ENCODE results near the gene RBM27. TPM values are rescaled to one million over a fixed set of nuclear protein-coding genes. Genes with fewer than 3 reads are reported as not detected.
"Not testable (repeated sequence)": the region's sequence is repeated elsewhere in the genome, so short reads cannot be mapped to it uniquely, and the experiment has no call there.

The RBM27 gene, protein sequence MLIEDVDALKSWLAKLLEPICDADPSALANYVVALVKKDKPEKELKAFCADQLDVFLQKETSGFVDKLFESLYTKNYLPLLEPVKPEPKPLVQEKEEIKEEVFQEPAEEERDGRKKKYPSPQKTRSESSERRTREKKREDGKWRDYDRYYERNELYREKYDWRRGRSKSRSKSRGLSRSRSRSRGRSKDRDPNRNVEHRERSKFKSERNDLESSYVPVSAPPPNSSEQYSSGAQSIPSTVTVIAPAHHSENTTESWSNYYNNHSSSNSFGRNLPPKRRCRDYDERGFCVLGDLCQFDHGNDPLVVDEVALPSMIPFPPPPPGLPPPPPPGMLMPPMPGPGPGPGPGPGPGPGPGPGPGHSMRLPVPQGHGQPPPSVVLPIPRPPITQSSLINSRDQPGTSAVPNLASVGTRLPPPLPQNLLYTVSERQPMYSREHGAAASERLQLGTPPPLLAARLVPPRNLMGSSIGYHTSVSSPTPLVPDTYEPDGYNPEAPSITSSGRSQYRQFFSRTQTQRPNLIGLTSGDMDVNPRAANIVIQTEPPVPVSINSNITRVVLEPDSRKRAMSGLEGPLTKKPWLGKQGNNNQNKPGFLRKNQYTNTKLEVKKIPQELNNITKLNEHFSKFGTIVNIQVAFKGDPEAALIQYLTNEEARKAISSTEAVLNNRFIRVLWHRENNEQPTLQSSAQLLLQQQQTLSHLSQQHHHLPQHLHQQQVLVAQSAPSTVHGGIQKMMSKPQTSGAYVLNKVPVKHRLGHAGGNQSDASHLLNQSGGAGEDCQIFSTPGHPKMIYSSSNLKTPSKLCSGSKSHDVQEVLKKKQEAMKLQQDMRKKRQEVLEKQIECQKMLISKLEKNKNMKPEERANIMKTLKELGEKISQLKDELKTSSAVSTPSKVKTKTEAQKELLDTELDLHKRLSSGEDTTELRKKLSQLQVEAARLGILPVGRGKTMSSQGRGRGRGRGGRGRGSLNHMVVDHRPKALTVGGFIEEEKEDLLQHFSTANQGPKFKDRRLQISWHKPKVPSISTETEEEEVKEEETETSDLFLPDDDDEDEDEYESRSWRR
- total RNA-seq: 32.0 and 36.0 TPM in 2 replicates

DNA sequence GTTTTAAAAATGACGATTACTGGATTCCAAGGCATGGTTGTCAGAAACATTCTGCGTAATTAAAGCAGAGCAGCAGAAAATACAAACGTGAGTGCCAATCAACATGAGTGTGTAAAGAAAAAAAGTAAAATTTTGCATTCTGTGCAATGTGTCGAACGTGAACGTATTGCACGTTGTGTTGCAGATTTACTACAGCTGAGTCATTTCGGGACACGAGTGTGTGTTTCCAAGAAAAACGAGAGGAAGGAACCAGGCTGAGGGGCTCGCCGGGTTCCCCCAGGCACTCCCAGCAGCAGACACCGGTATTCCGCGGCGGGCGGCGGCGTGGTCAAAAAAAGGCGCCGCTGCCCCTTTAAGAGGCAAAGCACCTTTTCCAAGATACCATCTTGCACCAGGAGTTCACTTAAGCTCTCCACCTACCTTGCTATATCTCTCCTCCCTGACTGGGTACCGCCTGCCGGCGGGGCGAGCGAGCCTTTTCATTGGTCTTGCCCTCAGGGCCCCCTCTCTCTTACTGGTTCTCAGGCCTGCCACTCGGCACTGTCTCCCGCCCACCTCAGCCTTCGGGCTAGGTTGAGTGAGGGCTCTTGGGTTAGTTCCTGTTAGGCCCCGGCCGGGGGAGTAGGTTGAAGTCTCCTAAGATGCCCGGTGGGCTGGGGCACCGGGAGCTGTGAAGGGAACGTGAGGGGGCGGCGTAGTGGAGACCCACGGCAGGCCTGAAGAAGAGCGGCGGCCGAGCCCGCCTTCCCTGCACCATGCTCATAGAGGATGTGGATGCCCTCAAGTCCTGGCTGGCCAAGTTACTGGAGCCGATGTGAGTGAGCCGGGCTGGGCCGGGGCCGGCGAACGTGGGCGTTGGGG is at the start of gene RBM27:
Gene RBM27 (plus strand): TSS at position 595 of the 861 bp plus-strand sequence. CDS start 161 bp downstream, at position 756.
- peaks cover 4% of the 10 kb centered on the region for H3K4me1 Mint-ChIP-seq (ENCODE audit: low read depth)
- H3K36me3 Mint-ChIP-seq (ENCODE audit: low read depth): peaks cover 3% of the 10 kb centered on the region
- H3K9me3 Mint-ChIP-seq: no peaks in the 10 kb centered on the region
- intact Hi-C loops (cut with micrococcal nuclease): loop anchor here (1.0 kb wide), 2 partner anchors 21 to 257 kb away; partner anchors contain the start of gene LARS1
- H3K27ac Mint-ChIP-seq: no peak within 1 kb of the TSS
- no peak within 1 kb of the TSS for H3K4me3 Mint-ChIP-seq (ENCODE audit: low read depth)
- H3K27me3 Mint-ChIP-seq (ENCODE audit: low read depth): no peaks in the 10 kb centered on the region
- DNase-seq (ENCODE audit: low spot score): peak; percentile 97

DNA sequence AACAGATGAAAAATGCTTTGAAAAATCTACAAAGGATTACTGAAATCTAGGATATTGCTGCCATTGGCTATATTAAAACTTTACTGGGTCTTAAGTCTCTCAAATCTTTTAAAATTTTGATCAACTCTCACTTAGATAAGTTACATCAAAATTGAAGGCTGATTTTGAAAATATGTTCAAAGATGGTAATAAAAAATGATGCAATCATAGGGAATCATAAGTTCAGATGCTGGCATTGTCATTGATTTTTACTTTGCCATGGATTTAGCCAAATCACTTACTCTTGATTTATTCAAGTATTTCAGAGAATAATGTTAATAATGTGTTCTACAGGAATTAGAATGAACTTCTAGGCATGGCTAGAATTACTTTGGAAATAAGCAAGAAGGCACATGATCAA is 45.1 kb upstream of the RBM27 start:
- DNase-seq (ENCODE audit: low spot score): no peak
- Mint-ChIP-seq H3K4me1 (ENCODE audit: low read depth) (peaks cover 2% of the 10 kb centered on the region), H3K36me3 (ENCODE audit: low read depth) (peaks cover 70% of the 10 kb centered on the region), H3K27me3 (ENCODE audit: low read depth) (no peaks in the 10 kb centered on the region), H3K4me3 (ENCODE audit: low read depth) (no peak overlapping the region), H3K9me3 (no peaks in the 10 kb centered on the region), H3K27ac (no peak overlapping the region)
- intact Hi-C loops (cut with micrococcal nuclease): no loop called here

DNA sequence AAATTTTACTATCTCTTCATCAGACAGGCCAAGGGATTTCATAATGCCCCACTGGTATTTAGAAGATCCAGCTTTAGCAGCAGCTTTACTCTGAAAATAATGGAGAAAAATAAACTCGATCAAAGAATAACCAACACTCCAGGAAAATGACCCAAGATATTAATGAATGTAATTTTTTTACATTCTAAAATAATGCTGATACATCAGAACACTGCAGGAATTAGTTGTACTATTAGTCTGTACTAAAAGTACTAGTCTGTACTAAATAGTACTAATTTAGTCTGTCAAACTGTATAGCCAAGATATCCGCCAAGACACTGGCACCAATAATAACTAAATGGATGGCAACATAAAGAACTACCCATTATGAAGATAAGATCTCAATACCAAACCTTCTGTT is 39.0 kb upstream of the RBM27 start:
- Mint-ChIP-seq H3K9me3 (no peaks in the 10 kb centered on the region), H3K36me3 (ENCODE audit: low read depth) (peaks cover 73% of the 10 kb centered on the region), H3K27me3 (ENCODE audit: low read depth) (no peaks in the 10 kb centered on the region), H3K27ac (no peak overlapping the region), H3K4me3 (ENCODE audit: low read depth) (no peak overlapping the region), H3K4me1 (ENCODE audit: low read depth) (peaks cover 6% of the 10 kb centered on the region)
- DNase-seq (ENCODE audit: low spot score): no peak
- intact Hi-C loops (cut with micrococcal nuclease): no loop called here

DNA sequence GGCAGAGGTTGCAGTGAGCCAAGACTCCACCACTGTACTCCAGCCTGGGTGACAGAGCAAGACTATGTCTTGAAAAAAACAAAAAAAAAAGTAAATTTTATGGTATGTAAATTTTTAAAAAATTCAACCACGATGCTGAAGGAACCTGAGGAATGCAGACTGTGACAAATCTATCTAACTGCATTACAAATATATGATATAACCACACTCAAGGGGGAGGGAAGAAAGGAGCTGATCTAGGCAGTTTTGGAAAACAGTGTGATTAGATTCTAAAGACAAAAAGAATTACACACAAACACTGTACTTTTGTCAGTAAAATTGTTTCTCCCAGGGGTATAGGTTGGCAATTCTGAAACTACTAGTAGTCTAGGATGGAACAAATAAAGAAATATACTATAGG is 37.9 kb upstream of the RBM27 start:
- intact Hi-C loops (cut with micrococcal nuclease): no loop called here
- H3K4me1 Mint-ChIP-seq (ENCODE audit: low read depth): peaks cover 6% of the 10 kb centered on the region
- H3K9me3 Mint-ChIP-seq: no peaks in the 10 kb centered on the region
- H3K27me3 Mint-ChIP-seq (ENCODE audit: low read depth): no peaks in the 10 kb centered on the region
- no peak overlapping the region for H3K4me3 Mint-ChIP-seq (ENCODE audit: low read depth)
- H3K27ac Mint-ChIP-seq: no peak overlapping the region
- no peak for DNase-seq (ENCODE audit: low spot score)
- peaks cover 76% of the 10 kb centered on the region for H3K36me3 Mint-ChIP-seq (ENCODE audit: low read depth)

DNA sequence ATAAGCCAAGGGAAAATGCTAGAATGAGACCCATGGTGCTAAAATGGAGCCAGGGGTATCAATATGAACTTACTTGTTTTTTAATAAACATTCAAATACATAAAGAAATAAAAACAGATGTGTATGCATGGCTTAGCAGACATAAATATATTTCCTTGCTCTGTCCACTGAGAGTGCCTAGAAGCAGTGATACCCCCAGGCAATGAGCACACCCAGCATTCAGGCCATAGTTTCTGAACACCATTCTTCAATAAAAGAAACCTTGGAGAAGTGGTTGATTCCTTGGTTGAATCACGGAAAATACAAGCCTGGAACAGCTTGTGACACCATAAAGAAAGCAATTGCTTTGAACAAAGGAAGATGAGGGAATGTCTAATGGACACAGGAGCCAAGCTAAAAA is 37.5 kb upstream of the RBM27 start:
- intact Hi-C loops (cut with micrococcal nuclease): no loop called here
- Mint-ChIP-seq H3K36me3 (ENCODE audit: low read depth) (peaks cover 78% of the 10 kb centered on the region), H3K4me3 (ENCODE audit: low read depth) (no peak overlapping the region), H3K27ac (no peak overlapping the region), H3K9me3 (no peaks in the 10 kb centered on the region), H3K27me3 (ENCODE audit: low read depth) (no peaks in the 10 kb centered on the region), H3K4me1 (ENCODE audit: low read depth) (peaks cover 6% of the 10 kb centered on the region)
- DNase-seq (ENCODE audit: low spot score): no peak

DNA sequence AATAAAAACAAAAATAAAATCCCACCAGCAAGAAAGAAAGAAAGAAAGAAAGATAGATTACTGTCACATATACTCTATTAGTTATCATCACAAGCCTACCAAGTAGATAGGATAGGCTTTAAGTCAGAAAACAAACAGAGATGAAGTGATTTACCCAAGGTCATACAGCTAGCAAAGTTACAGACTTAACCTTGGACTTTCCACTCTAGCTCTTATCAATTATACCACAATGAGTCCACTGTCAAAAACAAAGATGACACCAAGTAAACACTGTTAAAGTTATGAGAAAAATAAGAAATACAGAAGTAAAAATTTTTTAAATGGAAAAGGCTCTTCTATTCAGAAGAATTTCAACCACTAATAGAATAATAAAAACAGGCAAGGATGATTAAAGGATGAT is 34.3 kb upstream of the RBM27 start:
- Mint-ChIP-seq H3K4me1 (ENCODE audit: low read depth) (peaks cover 14% of the 10 kb centered on the region), H3K9me3 (no peaks in the 10 kb centered on the region), H3K36me3 (ENCODE audit: low read depth) (peaks cover 69% of the 10 kb centered on the region), H3K27me3 (ENCODE audit: low read depth) (no peaks in the 10 kb centered on the region), H3K27ac (no peak overlapping the region), H3K4me3 (ENCODE audit: low read depth) (no peak overlapping the region)
- DNase-seq (ENCODE audit: low spot score): no peak
- intact Hi-C loops (cut with micrococcal nuclease): no loop called here

DNA sequence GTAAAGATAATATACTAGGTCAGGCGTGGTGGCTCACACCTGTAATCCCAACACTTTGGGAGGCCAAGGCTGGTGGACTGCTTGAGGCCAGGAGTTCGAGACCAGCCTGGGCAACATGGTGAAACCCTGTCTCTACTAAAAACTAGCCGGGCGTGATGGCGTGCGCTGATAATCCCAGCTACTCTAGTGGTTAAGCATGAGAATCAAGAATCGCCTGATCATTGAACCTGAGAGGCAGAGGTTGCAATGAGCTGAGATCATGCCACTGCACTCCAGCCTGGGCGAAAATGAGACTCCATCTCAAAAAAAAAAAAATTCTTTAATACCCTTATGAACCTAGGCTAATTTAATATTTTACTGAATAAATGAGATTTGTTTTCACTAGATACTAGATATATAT is 30.4 kb upstream of the RBM27 start:
- DNase-seq (ENCODE audit: low spot score); H3K9me3 Mint-ChIP-seq; H3K27ac Mint-ChIP-seq; H3K27me3 Mint-ChIP-seq (ENCODE audit: low read depth); H3K4me3 Mint-ChIP-seq (ENCODE audit: low read depth): not testable (repeated sequence)
- Mint-ChIP-seq H3K4me1 (ENCODE audit: low read depth) (peaks cover 13% of the 10 kb centered on the region), H3K36me3 (ENCODE audit: low read depth) (peaks cover 58% of the 10 kb centered on the region)
- intact Hi-C loops (cut with micrococcal nuclease): loop anchor here (5.0 kb wide), 1 partner anchor 39 kb away; no protein-coding TSS in a partner anchor

DNA sequence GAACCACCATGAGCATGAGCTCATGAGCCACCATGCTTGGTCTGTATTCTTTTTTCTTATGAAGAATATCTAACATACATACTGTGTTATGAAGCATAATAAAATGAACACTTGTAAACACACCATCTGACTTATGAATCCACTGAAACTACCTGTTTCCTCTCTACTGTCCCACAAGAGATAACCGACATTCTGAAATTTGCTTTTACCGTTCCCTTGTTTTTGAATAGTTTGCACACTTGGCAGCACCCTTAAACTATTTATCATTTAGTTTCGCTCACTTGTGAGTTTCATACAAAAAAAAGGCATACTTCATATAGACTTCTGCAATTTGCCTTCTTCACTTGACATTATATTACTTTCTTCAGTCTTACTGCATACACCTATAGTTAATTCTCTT is 29.8 kb upstream of the RBM27 start:
- Mint-ChIP-seq H3K9me3 (no peaks in the 10 kb centered on the region), H3K27ac (peak overlapping the region; percentile 62), H3K4me3 (ENCODE audit: low read depth) (peak overlapping the region; percentile 43), H3K27me3 (ENCODE audit: low read depth) (no peaks in the 10 kb centered on the region), H3K4me1 (ENCODE audit: low read depth) (peaks cover 13% of the 10 kb centered on the region), H3K36me3 (ENCODE audit: low read depth) (peaks cover 57% of the 10 kb centered on the region)
- DNase-seq (ENCODE audit: low spot score): no peak
- intact Hi-C loops (cut with micrococcal nuclease): loop anchor here (5.0 kb wide), 1 partner anchor 39 kb away; no protein-coding TSS in a partner anchor

DNA sequence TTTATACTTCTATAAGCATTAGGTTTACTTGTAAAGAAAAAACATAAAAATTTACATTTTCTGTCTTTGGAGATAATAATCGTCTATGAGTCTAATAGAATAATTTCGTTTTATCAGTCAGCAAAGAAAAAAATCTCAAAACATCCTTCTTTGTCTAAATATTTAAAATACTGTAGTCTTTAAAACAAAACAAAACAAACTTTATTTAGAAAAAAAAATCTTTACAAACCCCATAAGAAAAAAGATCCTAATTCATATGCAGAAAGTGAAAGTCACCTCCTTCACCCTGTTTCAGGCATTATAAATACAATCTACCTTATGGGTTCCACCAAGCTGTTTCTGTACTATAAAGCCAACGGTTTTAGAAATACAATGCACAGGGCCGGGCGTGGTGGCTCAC is 26.6 kb upstream of the RBM27 start:
- H3K9me3 Mint-ChIP-seq: no peaks in the 10 kb centered on the region
- no peak overlapping the region for H3K27ac Mint-ChIP-seq
- DNase-seq (ENCODE audit: low spot score): no peak
- H3K36me3 Mint-ChIP-seq (ENCODE audit: low read depth): peaks cover 49% of the 10 kb centered on the region
- intact Hi-C loops (cut with micrococcal nuclease): no loop called here
- H3K4me3 Mint-ChIP-seq (ENCODE audit: low read depth): no peak overlapping the region
- peaks cover 17% of the 10 kb centered on the region for H3K4me1 Mint-ChIP-seq (ENCODE audit: low read depth)
- H3K27me3 Mint-ChIP-seq (ENCODE audit: low read depth): no peaks in the 10 kb centered on the region

DNA sequence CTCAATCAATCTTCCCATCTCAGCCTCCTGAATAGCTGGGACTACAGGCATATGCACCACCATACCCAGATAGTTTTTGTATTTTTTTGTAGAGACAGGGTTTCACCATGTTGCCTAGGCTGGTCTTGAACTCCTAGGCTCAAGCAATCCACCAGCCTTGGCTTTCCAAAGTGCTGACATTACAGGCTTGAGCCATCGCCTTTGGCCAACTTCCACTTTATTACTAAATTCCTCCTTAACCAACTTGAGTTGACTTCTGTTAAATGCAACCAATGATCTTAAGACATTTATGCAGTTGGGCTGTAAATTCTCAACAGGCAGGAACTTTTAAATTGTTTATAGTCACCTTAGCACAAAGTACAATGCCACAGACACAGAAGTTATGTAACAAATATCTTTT is 23.7 kb upstream of the RBM27 start:
- Mint-ChIP-seq H3K36me3 (ENCODE audit: low read depth) (peaks cover 39% of the 10 kb centered on the region), H3K4me3 (ENCODE audit: low read depth) (no peak overlapping the region), H3K9me3 (no peaks in the 10 kb centered on the region), H3K4me1 (ENCODE audit: low read depth) (peaks cover 9% of the 10 kb centered on the region), H3K27ac (no peak overlapping the region), H3K27me3 (ENCODE audit: low read depth) (no peaks in the 10 kb centered on the region)
- intact Hi-C loops (cut with micrococcal nuclease): loop anchor here (5.0 kb wide), 1 partner anchor 38 kb away; no protein-coding TSS in a partner anchor
- DNase-seq (ENCODE audit: low spot score): no peak

DNA sequence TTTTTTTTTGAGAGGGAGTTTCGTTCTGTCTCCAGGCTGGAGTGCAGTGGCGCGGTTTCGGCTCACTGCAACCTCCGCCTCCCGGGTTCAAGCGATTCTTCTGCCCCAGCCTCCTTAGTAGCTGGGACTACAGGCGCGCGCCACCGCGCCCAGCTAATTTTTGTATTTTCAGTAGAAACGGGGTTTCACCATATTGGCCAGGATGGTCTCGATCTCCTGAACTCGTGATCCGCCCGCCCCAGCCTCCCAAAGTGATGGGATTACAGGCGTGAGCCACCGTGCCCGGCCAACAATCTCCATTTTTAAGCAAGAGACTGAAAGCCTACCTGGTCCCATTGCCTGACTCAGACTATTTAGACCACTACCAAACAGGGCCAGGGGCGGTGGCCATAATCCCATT is 20.0 kb upstream of the RBM27 start:
- peaks cover 13% of the 10 kb centered on the region for H3K4me1 Mint-ChIP-seq (ENCODE audit: low read depth)
- peak overlapping the region; percentile 97 for H3K27ac Mint-ChIP-seq
- H3K36me3 Mint-ChIP-seq (ENCODE audit: low read depth): peaks cover 20% of the 10 kb centered on the region
- H3K4me3 Mint-ChIP-seq (ENCODE audit: low read depth): peak overlapping the region; percentile 97
- not testable (repeated sequence) for DNase-seq (ENCODE audit: low spot score); H3K27me3 Mint-ChIP-seq (ENCODE audit: low read depth); H3K9me3 Mint-ChIP-seq
- intact Hi-C loops (cut with micrococcal nuclease): loop anchor here (5.0 kb wide), 1 partner anchor 34 kb away; no protein-coding TSS in a partner anchor

DNA sequence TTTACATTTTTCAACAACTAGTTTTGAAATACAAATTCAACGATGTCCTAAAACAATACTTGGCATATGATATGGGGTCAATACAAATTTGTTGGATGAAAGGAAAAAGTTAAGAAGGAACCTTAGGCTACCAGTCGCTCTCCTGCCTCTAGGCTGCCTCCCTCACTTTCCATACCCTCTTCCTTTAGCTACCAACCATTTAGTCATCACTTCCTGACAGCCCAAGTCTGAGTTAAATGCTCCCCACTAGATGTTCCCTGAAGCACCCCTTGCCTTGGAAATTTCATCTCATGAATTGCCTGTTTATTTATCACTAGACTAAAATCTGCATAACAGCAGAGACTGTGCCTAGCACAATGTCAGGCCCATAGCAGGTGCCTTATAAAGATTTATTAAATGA is 18.2 kb upstream of the RBM27 start:
- Mint-ChIP-seq H3K4me1 (ENCODE audit: low read depth) (peaks cover 8% of the 10 kb centered on the region), H3K27ac (no peak overlapping the region), H3K9me3 (no peaks in the 10 kb centered on the region), H3K4me3 (ENCODE audit: low read depth) (no peak overlapping the region), H3K27me3 (ENCODE audit: low read depth) (peaks cover 4% of the 10 kb centered on the region), H3K36me3 (ENCODE audit: low read depth) (peaks cover 8% of the 10 kb centered on the region)
- DNase-seq (ENCODE audit: low spot score): no peak
- intact Hi-C loops (cut with micrococcal nuclease): no loop called here
